Liver (tissue), 3 donors: ENCODE data around the gene AIG1.

ENCODE experiments used
- ATF3 ChIP-seq: IDR thresholded peaks from 2 replicates; pipeline ENCODE4 v1.6.1; 2016; ENCODE audit warnings: antibody characterized with exemption
- CTCF ChIP-seq: fragments of 150-350 bp; IDR thresholded peaks from 2 replicates; pipeline ENCODE4 v1.5.1; 2017; ENCODE audit warnings: improper control_type of control experiment, low read depth, low read length; ENCODE audit not compliant: missing input control
- EGR1 ChIP-seq, 2 donors: IDR thresholded peaks; 2 replicates each; pipeline ENCODE4 v1.6.1; 2016 to 2018; ENCODE audit warnings: antibody characterized with exemption in 2 of 2, low read depth in 2 of 2
- FOXA1 ChIP-seq: IDR thresholded peaks from 2 replicates; pipeline ENCODE4 v1.6.1; 2016; ENCODE audit warnings: antibody characterized with exemption
- MAX ChIP-seq: IDR thresholded peaks from 2 replicates; pipeline ENCODE4 v1.6.1; 2016; ENCODE audit warnings: antibody characterized with exemption
- REST ChIP-seq: IDR thresholded peaks from 2 replicates; pipeline ENCODE4 v1.6.1; 2016; ENCODE audit warnings: antibody characterized with exemption, mild to moderate bottlenecking
- RXRA ChIP-seq, 2 donors: IDR thresholded peaks; 2 replicates each; pipeline ENCODE4 v1.6.1; 2017 to 2018; ENCODE audit warnings: antibody characterized with exemption in 2 of 2, mild to moderate bottlenecking in 1 of 2
- SP1 ChIP-seq: IDR thresholded peaks from 2 replicates; pipeline ENCODE4 v1.6.1; 2018; ENCODE audit warnings: antibody characterized with exemption, mild to moderate bottlenecking
- TAF1 ChIP-seq: conservative IDR thresholded peaks from 2 replicates; pipeline ENCODE4 v1.6.1; 2016; ENCODE audit warnings: antibody characterized with exemption, mild to moderate bottlenecking
- YY1 ChIP-seq: IDR thresholded peaks from 2 replicates; pipeline ENCODE4 v1.6.1; 2016; ENCODE audit warnings: antibody characterized with exemption, mild to moderate bottlenecking
- donor health status: healthy.
- donor health status: healthy.

- TF ChIP-seq CTCF (no peak), TAF1 (no peak), MAX (no peak), EGR1 (IDR thresholded peaks at IDR 0.05; ENCODE audit: low read depth in 2 of 2) (no peak), ATF3 (no peak), YY1 (no peak), RXRA (IDR thresholded peaks at IDR 0.05) (no peak), FOXA1 (no peak), REST (no peak), SP1 (no peak)
Measured at GRCh38 chr6:143055891-143056290, 4.8 kb upstream of the AIG1 start.
